HEK293 (cell line): Measurements from ENCODE around the gene VPS35L.

Experiments used
- CTCF ChIA-PET: fragments of 350-600 bp; formaldehyde crosslinking; extraction: SDS; loops from one replicate; lab custom pipeline; 2021; ENCODE audit warnings: antibody characterized with exemption; lab: Yijun Ruan, JAX
- POLR2A ChIA-PET: fragments of 300-600 bp; formaldehyde crosslinking; extraction: SDS; loops from one replicate; lab custom pipeline; 2020; ENCODE audit warnings: antibody characterized with exemption, inconsistent platforms; lab: Yijun Ruan, JAX
- H3K27ac ChIP-seq: fragments of 200-500 bp; sonication (Bioruptor generic); 2 replicates; pipeline ENCODE4 v1.5.1; 2014; ENCODE audit warnings: low read depth, low read length, control low read depth, inconsistent platforms; ENCODE audit errors: extremely low read depth
- H3K36me3 ChIP-seq, 2 experiments: fragments of 200-500 bp in 1 of 2; sonication (Bioruptor generic) in 1 of 2; 1 replicate in 1 of 2; 2 replicates in 1 of 2; pipeline ENCODE4 v1.5.1; 2014 to 2017; ENCODE audit warnings: inconsistent platforms in 2 of 2, low read length in 2 of 2; ENCODE audit not compliant: control insufficient read depth in 2 of 2, insufficient read depth in 1 of 2
- H3K4me1 ChIP-seq: fragments of 200-500 bp; sonication (Bioruptor generic); 2 replicates; pipeline ENCODE4 v1.5.1; 2014; ENCODE audit warnings: mild to moderate bottlenecking, low read length, inconsistent platforms; ENCODE audit not compliant: control insufficient read depth, insufficient read depth
- H3K4me3 ChIP-seq: 2 replicates; pipeline ENCODE4 v1.5.1; 2011; ENCODE audit warnings: low read depth, mild to moderate bottlenecking, control low read depth, low read length, moderate library complexity
- H3K9me3 ChIP-seq: fragments of 200-500 bp; sonication (Bioruptor generic); 2 replicates; pipeline ENCODE4 v1.5.1; 2014; ENCODE audit warnings: low read depth, low read length, inconsistent platforms; ENCODE audit not compliant: control insufficient read depth, insufficient read depth
- GFI1B ChIP-seq: fragments of 450-650 bp; formaldehyde crosslinking; IDR thresholded peaks from 2 replicates; pipeline ENCODE4 v1.5.1; 2016; ENCODE audit warnings: missing biosample characterization, missing genetic modification characterization
- HOXD13 ChIP-seq: sonication (generic); formaldehyde crosslinking; IDR thresholded peaks from 2 replicates; pipeline ENCODE4 v1.8.0; 2022; ENCODE audit warnings: missing genetic modification reagents, borderline replicate concordance
- KLF10 ChIP-seq: fragments of 450-650 bp; IDR thresholded peaks from 2 replicates; pipeline ENCODE4 v1.5.1; 2018; ENCODE audit warnings: missing biosample characterization, mild to moderate bottlenecking, missing genetic modification characterization
- KLF17 ChIP-seq: fragments of 450-650 bp; formaldehyde crosslinking; IDR thresholded peaks from 2 replicates; pipeline ENCODE4 v1.5.1; 2016; ENCODE audit warnings: missing biosample characterization, missing genetic modification characterization
- KLF8 ChIP-seq: fragments of 450-650 bp; formaldehyde crosslinking; IDR thresholded peaks from 2 replicates; pipeline ENCODE4 v1.5.1; 2016; ENCODE audit warnings: missing biosample characterization, missing genetic modification characterization
- KLF9 ChIP-seq: fragments of 450-650 bp; formaldehyde crosslinking; IDR thresholded peaks from 2 replicates; pipeline ENCODE4 v1.5.1; 2016; ENCODE audit warnings: missing biosample characterization, missing genetic modification characterization, low read depth
- PRDM6 ChIP-seq: fragments of 450-650 bp; formaldehyde crosslinking; IDR thresholded peaks from 2 replicates; pipeline ENCODE4 v1.5.1; 2017; ENCODE audit warnings: missing biosample characterization, missing genetic modification characterization
- SCRT1 ChIP-seq: fragments of 450-650 bp; formaldehyde crosslinking; IDR thresholded peaks from 2 replicates; pipeline ENCODE4 v1.5.1; 2016; ENCODE audit warnings: missing biosample characterization, missing genetic modification characterization, borderline replicate concordance
- SP3 ChIP-seq: fragments of 450-650 bp; formaldehyde crosslinking; IDR thresholded peaks from 2 replicates; pipeline ENCODE4 v1.5.1; 2016; ENCODE audit warnings: missing biosample characterization, missing genetic modification characterization
- ZBTB11 ChIP-seq: fragments of 450-650 bp; formaldehyde crosslinking; conservative IDR thresholded peaks from 2 replicates; pipeline ENCODE4 v1.5.1; 2016; ENCODE audit warnings: low read depth, missing biosample characterization, missing genetic modification characterization
- ZBTB17 ChIP-seq: fragments of 450-650 bp; formaldehyde crosslinking; IDR thresholded peaks from 2 replicates; pipeline ENCODE4 v1.5.1; 2016; ENCODE audit warnings: missing biosample characterization, missing genetic modification characterization
- ZBTB44 ChIP-seq: fragments of 450-650 bp; IDR thresholded peaks from 2 replicates; pipeline ENCODE4 v1.5.1; 2018; ENCODE audit warnings: missing biosample characterization, mild to moderate bottlenecking, missing genetic modification characterization
- ZEB2 ChIP-seq: fragments of 450-650 bp; formaldehyde crosslinking; IDR thresholded peaks from 2 replicates; pipeline ENCODE4 v1.5.1; 2016; ENCODE audit warnings: missing biosample characterization, missing genetic modification characterization
- ZIC2 ChIP-seq: fragments of 450-650 bp; formaldehyde crosslinking; IDR thresholded peaks from 2 replicates; pipeline ENCODE4 v1.5.1; 2016; ENCODE audit warnings: missing biosample characterization, missing genetic modification characterization
- ZNF223 ChIP-seq: fragments of 450-650 bp; formaldehyde crosslinking; IDR thresholded peaks from 2 replicates; pipeline ENCODE4 v1.5.1; 2016; ENCODE audit warnings: missing biosample characterization, missing genetic modification characterization
- ZNF280C ChIP-seq: fragments of 450-650 bp; formaldehyde crosslinking; IDR thresholded peaks from 2 replicates; pipeline ENCODE4 v1.5.1; 2016; ENCODE audit warnings: missing biosample characterization, missing genetic modification characterization
- ZNF302 ChIP-seq: fragments of 450-650 bp; formaldehyde crosslinking; IDR thresholded peaks from 2 replicates; pipeline ENCODE4 v1.5.1; 2016; ENCODE audit warnings: missing biosample characterization, missing genetic modification characterization, low read depth
- ZNF366 ChIP-seq: fragments of 450-650 bp; formaldehyde crosslinking; conservative IDR thresholded peaks from 2 replicates; pipeline ENCODE4 v1.5.1; 2016; ENCODE audit warnings: missing biosample characterization, missing genetic modification characterization
- ZNF580 ChIP-seq: fragments of 450-650 bp; formaldehyde crosslinking; IDR thresholded peaks from 2 replicates; pipeline ENCODE4 v1.5.1; 2016; ENCODE audit warnings: missing biosample characterization, missing genetic modification characterization
- ZNF629 ChIP-seq: fragments of 450-650 bp; formaldehyde crosslinking; IDR thresholded peaks from 2 replicates; pipeline ENCODE4 v1.5.1; 2017; ENCODE audit warnings: missing biosample characterization, missing genetic modification characterization
- ZNF639 ChIP-seq: fragments of 450-650 bp; formaldehyde crosslinking; IDR thresholded peaks from 2 replicates; pipeline ENCODE4 v1.5.1; 2016; ENCODE audit warnings: missing biosample characterization, missing genetic modification characterization
- ZNF654 ChIP-seq: fragments of 450-650 bp; formaldehyde crosslinking; IDR thresholded peaks from 2 replicates; pipeline ENCODE4 v1.5.1; 2016; ENCODE audit warnings: low read depth, missing biosample characterization, missing genetic modification characterization
- ZNF76 ChIP-seq: fragments of 450-650 bp; formaldehyde crosslinking; IDR thresholded peaks from 2 replicates; pipeline ENCODE4; 2016; ENCODE audit warnings: low read depth, missing biosample characterization, missing genetic modification characterization, borderline replicate concordance
- ZNF776 ChIP-seq: fragments of 450-650 bp; formaldehyde crosslinking; IDR thresholded peaks from 2 replicates; pipeline ENCODE4 v1.5.0; 2017; ENCODE audit warnings: missing biosample characterization, missing genetic modification characterization, borderline replicate concordance

VPS35L gene

GRCh38 chr16:19555186-19555937 is at the start of gene VPS35L:
TSS of gene VPS35L (plus strand) at chr16:19555703. CDS start at chr16:19555730, 27 bp downstream.
- H3K36me3 ChIP-seq, result peaks cover 18 to 28% of the 10 kb centered on the region in 2 experiments
- CTCF ChIA-PET, result interaction anchor here (0.6 to 3.3 kb wide), 15 partner anchors 10 to 1313 kb away, joined by 3 to 18 read pairs (median 5); partner anchors contain the start of gene CCP110
- POLR2A ChIA-PET, result interaction anchor here (0.6 to 1.8 kb wide), 20 partner anchors 9 to 1345 kb away, joined by 3 to 25 read pairs (median 4); partner anchors contain the start of genes ARL6IP1, CCP110, DCUN1D3 and GDE1
- TF ChIP-seq KLF10 (tag by site-specific recombination), result peak; percentile 47; the same call in 1 of the 2 replicates
- no peak for TF ChIP-seq PRDM6 (tag by site-specific recombination)
- no peak for TF ChIP-seq ZNF280C (tag by site-specific recombination)
- TF ChIP-seq ZNF366 (tag by site-specific recombination), result no peak
- 0 out of 2 replicates have a peak, but pooled peaks have one; percentile 27 for TF ChIP-seq GFI1B (tag by site-specific recombination)
- peak; percentile 98 for TF ChIP-seq ZEB2 (tag by site-specific recombination)
- TF ChIP-seq ZIC2 (tag by site-specific recombination), result peak; percentile 41
- TF ChIP-seq ZNF76 (tag by site-specific recombination), result peak; percentile 96
- TF ChIP-seq ZNF654 (tag by site-specific recombination), result peak; percentile 45
- peak; percentile 38; the same call in 1 of the 2 replicates for TF ChIP-seq KLF8 (tag by site-specific recombination)
- peak; percentile 93 for TF ChIP-seq SP3
- TF ChIP-seq KLF9 (tag by site-specific recombination), result 0 out of 2 replicates have a peak, but pooled peaks have one; percentile 31
- TF ChIP-seq ZNF223 (tag by site-specific recombination), result no peak
- no peak for TF ChIP-seq SCRT1 (tag by site-specific recombination)
- peak; percentile 91 for TF ChIP-seq ZBTB11
- peak; percentile 74 for TF ChIP-seq ZNF639 (tag by site-specific recombination)
- TF ChIP-seq ZNF629 (tag by site-specific recombination), result peak; percentile 97
- peak; percentile 54; the same call in 1 of the 2 replicates for TF ChIP-seq ZNF580 (tag by site-specific recombination)
- 0 out of 2 replicates have a peak, but pooled peaks have one; percentile 13 for TF ChIP-seq ZBTB44
- peak; percentile 70; the same call in 1 of the 2 replicates for TF ChIP-seq KLF17 (tag by site-specific recombination)
- TF ChIP-seq HOXD13 (CRISPR knock-in tag), result 0 out of 2 replicates have a peak, but pooled peaks have one; percentile 55
- no peak for TF ChIP-seq ZNF302
- no peak for TF ChIP-seq ZNF776 (tag by site-specific recombination)
- TF ChIP-seq ZBTB17, result peak; percentile 99

More at GRCh38 chr16:19555186-19555937, at the start of gene VPS35L:
- H3K4me1 ChIP-seq, result no peaks in the 10 kb centered on the region
- H3K9me3 ChIP-seq, result no peaks in the 10 kb centered on the region
- H3K27ac ChIP-seq, result peak within 1 kb of the TSS; percentile 70
- peak within 1 kb of the TSS; percentile 86 for H3K4me3 ChIP-seq
